ENCODE measurements around the gene TNP2.
"Not testable (repeated sequence)": the region's sequence is repeated elsewhere in the genome, so short reads cannot be mapped to it uniquely, and the experiment has no call there.

TNP2 gene

DNA sequence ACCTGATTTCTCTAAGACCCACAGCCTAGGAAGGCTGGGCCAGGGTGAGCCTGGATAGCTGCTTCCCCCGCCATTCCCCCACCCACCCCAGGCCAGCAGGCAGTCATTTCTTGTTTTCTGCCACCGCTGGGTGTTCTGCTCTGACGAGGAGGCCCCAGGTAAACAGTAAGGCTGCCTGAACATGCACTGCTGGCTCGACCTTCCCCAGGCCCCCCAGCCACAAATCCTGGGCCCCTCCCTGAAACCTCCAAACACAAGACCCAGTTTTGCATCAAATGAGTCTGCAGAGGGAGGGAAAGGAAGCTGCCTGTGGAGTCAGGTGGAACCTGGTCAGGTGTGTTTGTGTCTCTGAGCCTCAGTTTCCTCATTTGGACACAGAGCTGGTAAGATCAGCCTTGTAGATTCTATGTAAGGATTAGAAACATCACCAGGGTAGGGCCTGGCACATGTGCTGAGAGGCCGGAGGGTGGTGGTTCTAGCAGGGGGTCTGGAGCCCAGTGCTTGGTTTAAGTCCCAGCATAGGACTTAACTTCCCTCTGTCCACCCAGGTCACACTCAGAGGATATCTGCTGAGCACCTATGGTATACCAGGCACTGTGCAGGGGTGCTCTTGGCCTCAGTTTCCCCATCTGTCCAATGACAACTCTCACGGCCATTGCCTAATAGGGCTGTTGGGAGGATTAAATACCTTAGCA lies 30.9 kb upstream of the TNP2 start:
- no peak for DNase-seq

DNA sequence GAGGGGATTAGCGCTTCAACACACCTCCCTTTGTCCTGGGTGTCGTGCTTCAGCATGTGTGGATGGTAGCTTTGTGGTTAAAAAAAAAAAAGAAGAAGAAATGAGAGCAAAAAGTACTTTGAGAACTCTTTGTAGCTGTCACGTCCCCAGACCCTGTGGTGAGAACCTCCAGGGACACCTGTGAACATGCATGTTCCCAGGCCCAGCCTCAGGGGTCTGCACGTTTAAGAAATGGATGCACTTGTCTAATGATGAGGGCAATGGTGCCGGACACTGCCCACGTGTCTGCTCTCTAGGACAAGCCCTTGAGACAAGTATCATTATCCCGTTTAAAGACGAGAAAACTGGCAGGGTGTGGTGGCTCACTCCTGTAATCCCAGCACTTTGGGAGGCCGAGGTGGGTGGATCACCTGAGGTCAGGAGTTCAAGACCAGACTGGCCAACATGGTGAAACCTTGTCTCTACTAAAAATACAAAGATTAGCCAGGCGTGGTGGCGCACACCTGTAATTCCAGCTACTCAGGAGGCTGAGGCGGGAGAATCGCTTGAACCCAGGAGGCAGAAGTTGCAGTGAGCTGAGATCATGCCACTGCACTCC lies 29.9 kb upstream of the TNP2 start:
- DNase-seq, result not testable (repeated sequence)

GRCh38 chr16:11298143-11298900 lies 29.2 kb upstream of the TNP2 start:
- no peak for DNase-seq

DNA sequence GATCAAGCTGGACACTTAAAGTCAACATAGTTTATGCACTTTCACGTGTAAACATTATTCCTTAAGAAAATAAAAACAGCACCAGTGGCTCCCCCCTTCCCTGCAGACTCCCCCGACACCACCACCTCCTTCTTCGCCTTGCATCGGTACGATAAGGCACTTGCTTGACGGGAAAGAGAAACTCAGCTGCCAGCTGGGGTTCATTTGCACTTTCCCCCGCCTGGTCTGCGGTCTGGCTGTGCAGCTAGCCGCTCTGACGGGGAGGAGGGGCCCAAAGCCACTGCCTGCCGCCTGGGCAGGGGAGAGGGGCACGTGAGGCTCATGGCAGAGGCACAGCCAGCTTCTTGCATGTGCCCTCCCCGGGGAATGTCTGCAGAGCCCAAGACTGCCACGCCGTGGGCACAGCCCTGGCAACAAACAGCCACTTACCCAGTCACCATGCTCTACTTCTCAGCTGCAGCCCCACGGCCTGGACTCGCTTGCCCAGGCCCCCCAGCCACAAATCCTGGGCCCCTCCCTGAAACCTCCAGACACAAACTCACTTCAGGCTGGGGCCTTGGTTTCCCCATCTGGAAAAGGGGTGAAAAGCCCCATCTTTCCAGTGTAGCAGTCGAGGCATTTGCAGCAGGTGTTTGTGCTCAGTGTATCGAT lies 28.5 kb upstream of the TNP2 start:
- no peak for DNase-seq

DNA sequence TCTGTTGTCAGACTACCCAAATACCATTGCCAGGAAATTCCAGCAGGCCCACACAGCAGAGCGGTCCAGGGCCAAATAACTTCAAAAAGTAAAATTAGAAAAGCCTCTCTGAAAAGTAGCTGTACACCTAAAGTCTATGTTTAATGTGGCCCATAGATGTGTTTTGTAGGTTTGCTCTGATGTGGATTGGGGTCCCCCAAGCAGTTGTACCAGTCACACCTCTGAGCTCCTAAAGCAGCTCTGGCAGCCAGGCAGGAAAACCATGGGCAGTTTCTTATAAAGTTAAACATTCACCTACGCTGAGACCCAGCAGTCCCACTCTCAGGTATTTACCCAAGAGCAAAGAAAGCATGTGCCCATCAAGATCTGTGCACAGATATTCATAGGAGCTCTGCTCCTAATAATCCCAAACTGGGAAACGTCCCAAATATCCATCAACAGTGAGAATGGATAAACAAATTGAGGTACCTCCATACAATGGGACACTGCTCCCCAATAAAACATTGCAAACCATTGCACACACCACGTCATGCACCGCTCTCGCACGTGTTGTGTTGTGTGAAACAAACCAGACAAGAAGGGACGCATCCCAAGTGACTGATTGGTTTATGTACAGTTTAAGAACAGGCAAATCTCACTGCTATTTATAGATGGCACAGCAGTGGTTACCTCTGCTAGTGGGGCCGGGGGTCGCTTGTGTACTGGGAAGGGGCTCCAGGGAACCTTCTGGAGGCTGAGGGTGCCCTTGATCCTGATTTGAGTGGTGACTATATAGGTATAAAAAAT lies 27.8 kb upstream of the TNP2 start:
- no peak for DNase-seq

DNA sequence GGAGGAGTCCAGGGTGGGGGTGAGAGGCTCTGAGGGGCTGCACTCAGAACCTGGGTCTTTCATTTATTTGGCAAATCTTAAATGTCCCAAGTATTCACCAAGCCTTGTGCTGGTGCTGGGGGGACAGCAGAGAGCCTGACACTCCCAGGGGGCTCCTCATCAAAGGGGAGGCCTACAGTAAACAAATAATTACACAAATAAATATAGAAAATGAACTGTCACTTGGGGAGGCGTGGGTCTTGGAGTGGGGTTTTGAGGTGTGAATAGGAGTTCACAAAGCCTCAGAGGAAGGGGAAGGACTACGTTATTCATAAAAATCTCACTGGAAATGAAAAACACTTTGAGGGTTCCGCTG lies 27.2 kb upstream of the TNP2 start:
- DNase-seq, result no peak

- DNase-seq, result no peak
Measured at GRCh38 chr16:11295672-11296071, 26.5 kb upstream of the TNP2 start.

- DNase-seq, result no peak
Measured at GRCh38 chr16:11292076-11292748, 23.1 kb upstream of the TNP2 start.

GRCh38 chr16:11291091-11291703 lies 22.1 kb upstream of the TNP2 start:
- DNase-seq, result no peak

DNA sequence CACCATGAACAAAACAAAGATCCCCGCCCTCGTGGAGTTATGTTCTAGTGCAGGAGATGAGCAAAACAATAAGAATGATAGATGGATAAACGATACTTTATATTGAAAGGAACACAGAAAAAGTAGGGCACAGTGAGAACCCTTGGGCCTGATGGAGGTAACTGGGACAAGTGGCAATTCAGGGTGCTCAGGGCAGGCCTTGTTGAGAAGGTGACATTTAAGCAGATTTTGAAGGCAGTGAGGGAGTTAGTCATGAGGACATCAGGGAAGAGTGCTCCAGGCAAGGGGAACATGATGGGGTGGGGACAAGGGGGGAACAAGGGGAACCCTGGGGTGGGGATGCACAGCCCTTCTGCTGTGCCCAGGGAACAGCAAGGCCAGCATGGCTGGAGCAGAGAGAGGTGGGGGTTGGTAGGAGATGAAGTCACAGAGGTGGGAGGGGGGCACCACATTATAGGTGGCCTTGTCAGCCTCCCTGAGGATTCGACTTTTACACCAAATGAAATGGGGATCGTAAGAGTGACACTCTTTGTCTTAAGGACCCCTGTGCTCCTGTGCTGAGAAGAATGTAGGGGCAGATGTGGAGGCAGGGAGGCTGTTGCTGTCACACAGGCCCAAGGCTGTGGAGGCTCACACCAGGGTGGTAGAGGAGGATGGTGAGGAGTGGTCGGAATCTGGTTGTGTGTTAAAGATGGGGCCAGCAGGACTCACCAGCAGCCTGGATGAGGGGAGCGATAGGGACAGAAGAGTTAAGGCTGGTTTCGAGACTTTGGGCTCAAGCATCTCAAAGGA lies 21.2 kb upstream of the TNP2 start:
- no peak for DNase-seq

GRCh38 chr16:11289696-11290095 lies 20.6 kb upstream of the TNP2 start:
- not testable (repeated sequence) for DNase-seq

DNA sequence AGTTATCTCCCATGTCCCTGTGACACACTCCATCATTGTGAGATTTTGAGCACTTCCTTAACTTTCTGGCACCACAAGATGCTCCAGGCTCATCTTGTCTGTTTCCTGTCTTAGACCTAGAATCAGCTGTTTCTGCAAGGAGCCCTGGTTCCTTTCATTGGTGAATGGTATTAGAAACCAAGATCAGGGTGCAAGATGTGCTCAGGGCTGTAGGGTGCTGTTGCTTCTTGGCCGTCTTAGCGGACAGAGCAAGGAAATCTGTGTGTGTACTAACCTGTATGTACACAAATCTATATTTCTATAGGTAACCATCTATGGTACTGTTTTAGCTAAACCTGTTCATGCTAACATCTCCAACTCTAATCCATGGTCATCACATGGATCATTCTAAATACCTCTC lies 20.1 kb upstream of the TNP2 start:
- DNase-seq, result no peak

- no peak for DNase-seq
Measured at GRCh38 chr16:11285842-11286241, 16.7 kb upstream of the TNP2 start.

- DNase-seq, result no peak
Measured at GRCh38 chr16:11283820-11284248, 14.7 kb upstream of the TNP2 start.

DNA sequence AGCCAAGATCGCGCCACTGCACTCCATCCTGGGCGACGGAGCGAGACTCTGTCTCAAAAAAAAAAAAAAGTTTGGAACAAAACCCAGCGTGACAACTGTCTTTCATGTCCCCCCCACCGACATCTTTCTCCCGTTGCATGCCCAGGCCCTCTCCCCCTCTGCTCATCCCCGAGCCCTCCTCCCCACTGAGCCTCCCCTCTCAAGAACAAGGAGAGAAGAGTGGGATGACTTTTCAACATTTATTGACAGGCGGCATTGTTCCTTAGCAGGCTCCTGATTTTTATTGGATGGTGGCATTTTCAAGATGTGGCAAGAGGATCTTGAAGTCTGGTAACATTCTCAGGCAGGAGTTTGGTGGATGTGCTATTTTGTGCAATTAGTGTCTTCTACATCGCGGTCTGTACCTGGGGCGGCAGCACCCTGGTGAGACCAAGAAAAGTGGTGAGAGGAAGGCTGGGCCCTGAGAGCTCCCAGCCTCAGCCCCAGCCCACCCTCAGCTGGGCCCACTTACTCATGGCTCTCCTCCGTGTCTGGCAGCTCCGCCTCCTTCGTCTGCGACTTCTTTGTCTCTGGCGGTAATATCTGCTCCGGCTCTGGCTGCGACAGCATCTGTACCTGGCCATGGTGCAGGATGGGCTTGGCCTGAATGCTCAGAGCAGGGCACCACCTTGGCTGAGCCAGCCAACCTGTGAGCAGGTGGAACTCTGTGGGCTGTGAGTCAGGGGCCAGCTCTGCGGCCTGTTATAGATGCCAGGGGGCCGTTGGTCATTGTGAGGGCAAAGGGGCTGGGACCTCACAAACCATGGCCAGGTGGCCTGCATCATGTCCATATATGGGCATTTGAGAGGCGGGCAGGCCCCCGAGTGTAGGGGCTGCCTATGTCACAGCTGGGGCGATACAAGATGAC lies 11.7 kb upstream of the TNP2 start, which contains the start of gene PRM1:
PRM1 (minus strand) TSS at position 715 of the 907 bp plus-strand sequence; CDS start at position 623, 92 bp downstream.
- no peak for DNase-seq

GRCh38 chr16:11278681-11279628 lies 9.8 kb upstream of the TNP2 start:
- DNase-seq, result no peak

DNA sequence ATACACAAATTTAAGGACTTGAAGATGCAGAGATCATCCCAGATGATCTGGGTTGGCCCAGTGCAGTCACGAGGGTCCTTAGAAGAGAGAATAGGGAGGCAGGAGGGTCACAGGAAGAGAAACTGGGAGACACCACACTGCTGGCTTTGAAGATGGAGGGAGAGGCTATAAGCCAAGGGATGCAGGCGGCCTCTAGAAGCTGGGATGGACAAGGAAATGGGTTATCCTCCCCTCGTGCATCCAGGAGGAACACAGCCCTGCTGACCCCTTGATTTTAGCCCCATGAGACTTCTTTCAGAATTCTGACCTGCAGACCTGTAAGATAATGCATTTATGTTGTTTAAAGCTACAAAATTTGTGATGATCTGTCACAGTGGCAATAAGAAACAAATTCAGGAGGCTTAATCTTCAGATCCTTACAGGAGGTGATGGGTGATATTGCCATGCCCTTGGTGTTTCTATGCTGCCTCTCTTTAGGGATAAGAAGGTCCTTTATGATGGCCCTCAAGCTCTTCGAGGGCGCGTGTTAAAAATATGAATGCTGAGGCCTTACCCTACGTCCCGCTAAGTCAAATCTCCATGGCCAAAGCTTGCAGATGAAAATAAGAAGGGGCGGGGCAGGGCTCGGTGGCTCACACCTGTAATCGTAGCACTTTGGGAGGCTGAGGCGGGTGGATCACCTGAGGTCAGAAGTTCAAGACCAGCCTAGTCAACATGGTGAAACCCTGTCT lies 8.6 kb upstream of the TNP2 start:
- no peak for DNase-seq
